Measurements from ENCODE around the gene PCDHA9.

DNA sequence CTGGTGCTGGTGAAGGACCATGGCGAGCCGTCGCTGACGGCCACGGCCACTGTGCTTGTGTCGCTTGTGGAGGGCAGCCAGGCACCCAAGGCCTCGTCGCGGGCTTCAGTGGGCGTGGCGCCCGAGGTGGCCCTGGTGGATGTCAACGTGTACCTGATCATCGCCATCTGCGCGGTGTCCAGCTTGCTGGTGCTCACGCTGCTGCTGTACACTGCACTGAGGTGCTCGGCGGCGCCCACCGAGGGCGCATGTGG, 9.7 kb downstream of the PCDHA9 start:
- TF ChIP-seq, protein P1, sequence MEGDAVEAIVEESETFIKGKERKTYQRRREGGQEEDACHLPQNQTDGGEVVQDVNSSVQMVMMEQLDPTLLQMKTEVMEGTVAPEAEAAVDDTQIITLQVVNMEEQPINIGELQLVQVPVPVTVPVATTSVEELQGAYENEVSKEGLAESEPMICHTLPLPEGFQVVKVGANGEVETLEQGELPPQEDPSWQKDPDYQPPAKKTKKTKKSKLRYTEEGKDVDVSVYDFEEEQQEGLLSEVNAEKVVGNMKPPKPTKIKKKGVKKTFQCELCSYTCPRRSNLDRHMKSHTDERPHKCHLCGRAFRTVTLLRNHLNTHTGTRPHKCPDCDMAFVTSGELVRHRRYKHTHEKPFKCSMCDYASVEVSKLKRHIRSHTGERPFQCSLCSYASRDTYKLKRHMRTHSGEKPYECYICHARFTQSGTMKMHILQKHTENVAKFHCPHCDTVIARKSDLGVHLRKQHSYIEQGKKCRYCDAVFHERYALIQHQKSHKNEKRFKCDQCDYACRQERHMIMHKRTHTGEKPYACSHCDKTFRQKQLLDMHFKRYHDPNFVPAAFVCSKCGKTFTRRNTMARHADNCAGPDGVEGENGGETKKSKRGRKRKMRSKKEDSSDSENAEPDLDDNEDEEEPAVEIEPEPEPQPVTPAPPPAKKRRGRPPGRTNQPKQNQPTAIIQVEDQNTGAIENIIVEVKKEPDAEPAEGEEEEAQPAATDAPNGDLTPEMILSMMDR (IDR thresholded peaks at IDR 0.05; ENCODE audit: low read depth, low read length, poor library complexity, severe bottlenecking) = no peak
- TF ChIP-seq EZH2phosphoT487 (IDR thresholded peaks at IDR 0.05; ENCODE audit: borderline replicate concordance, low read length) = no peak

Measured in DOHH2 (cell line).